IMR-90 (cell line): ENCODE measurements around the gene KIF1B.

Experiments
- POLR2A ChIP-seq: IDR thresholded peaks from 2 replicates; pipeline ENCODE4 v1.6.1; 2012; ENCODE audit warnings: mild to moderate bottlenecking, low read depth, low read length
- RFX5 ChIP-seq: IDR thresholded peaks from 2 replicates; pipeline ENCODE4 v1.8.0; 2012; ENCODE audit warnings: low read depth, mild to moderate bottlenecking, low read length, moderate library complexity
- SMC3 ChIP-seq: fragments of 150-350 bp; IDR thresholded peaks from 2 replicates; pipeline ENCODE4 v1.6.1; 2016; ENCODE audit warnings: low read depth, mild to moderate bottlenecking, antibody characterized with exemption, low read length, moderate library complexity
- TF ChIP-seq, protein P1 (sequence below): fragments of 150-350 bp; IDR thresholded peaks from 2 replicates; pipeline ENCODE4 v1.6.1; 2017; ENCODE audit warnings: mild to moderate bottlenecking, antibody characterized with exemption, low read length, low read depth
- TF ChIP-seq, protein P2 (sequence below): conservative IDR thresholded peaks from 2 replicates; pipeline ENCODE4 v1.5.1; 2012; ENCODE audit warnings: mild to moderate bottlenecking, low read depth, low read length, improper control_type of control experiment
- TF ChIP-seq, protein P3 (sequence below): fragments of 150-350 bp; IDR thresholded peaks from 2 replicates; pipeline ENCODE4 v1.6.1; 2016; ENCODE audit warnings: low read depth, mild to moderate bottlenecking, low read length, moderate library complexity, borderline replicate concordance

DNA sequence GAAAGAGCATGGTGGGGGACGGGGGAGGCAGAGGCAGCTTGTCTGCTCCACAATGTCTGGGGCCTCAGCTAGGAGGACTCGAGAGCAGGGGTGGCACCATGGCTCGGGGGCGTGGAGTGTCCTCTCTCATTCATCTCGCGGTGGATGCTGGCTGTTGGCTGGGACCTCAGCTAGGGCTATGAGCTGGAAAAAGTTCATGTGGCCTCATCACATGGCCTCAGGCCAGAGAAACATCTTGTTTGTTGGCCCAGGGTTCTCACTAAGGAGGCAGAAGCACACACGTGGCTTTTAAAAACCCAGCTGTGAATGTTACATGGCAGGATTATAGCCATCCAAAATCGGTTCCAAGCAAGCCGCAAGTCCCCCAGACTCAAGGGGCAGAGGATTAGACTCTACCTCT, 213.7 kb downstream of the KIF1B start:
- TF ChIP-seq, protein P1, sequence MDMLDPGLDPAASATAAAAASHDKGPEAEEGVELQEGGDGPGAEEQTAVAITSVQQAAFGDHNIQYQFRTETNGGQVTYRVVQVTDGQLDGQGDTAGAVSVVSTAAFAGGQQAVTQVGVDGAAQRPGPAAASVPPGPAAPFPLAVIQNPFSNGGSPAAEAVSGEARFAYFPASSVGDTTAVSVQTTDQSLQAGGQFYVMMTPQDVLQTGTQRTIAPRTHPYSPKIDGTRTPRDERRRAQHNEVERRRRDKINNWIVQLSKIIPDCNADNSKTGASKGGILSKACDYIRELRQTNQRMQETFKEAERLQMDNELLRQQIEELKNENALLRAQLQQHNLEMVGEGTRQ: peak; percentile 52
- TF ChIP-seq, protein P2, sequence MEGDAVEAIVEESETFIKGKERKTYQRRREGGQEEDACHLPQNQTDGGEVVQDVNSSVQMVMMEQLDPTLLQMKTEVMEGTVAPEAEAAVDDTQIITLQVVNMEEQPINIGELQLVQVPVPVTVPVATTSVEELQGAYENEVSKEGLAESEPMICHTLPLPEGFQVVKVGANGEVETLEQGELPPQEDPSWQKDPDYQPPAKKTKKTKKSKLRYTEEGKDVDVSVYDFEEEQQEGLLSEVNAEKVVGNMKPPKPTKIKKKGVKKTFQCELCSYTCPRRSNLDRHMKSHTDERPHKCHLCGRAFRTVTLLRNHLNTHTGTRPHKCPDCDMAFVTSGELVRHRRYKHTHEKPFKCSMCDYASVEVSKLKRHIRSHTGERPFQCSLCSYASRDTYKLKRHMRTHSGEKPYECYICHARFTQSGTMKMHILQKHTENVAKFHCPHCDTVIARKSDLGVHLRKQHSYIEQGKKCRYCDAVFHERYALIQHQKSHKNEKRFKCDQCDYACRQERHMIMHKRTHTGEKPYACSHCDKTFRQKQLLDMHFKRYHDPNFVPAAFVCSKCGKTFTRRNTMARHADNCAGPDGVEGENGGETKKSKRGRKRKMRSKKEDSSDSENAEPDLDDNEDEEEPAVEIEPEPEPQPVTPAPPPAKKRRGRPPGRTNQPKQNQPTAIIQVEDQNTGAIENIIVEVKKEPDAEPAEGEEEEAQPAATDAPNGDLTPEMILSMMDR: no peak
- no peak for TF ChIP-seq POLR2A
- TF ChIP-seq SMC3: no peak
- TF ChIP-seq, protein P3, sequence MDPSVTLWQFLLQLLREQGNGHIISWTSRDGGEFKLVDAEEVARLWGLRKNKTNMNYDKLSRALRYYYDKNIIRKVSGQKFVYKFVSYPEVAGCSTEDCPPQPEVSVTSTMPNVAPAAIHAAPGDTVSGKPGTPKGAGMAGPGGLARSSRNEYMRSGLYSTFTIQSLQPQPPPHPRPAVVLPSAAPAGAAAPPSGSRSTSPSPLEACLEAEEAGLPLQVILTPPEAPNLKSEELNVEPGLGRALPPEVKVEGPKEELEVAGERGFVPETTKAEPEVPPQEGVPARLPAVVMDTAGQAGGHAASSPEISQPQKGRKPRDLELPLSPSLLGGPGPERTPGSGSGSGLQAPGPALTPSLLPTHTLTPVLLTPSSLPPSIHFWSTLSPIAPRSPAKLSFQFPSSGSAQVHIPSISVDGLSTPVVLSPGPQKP: no peak
- TF ChIP-seq RFX5: no peak
